HG03135 (cell line): ENCODE data around the gene CBX5.
"Not testable (repeated sequence)": the region's sequence is repeated elsewhere in the genome, so short reads cannot be mapped to it uniquely, and the experiment has no call there.

Experiments used
- ATAC-seq: cut with Tn5 transposase; IDR thresholded peaks from one replicate; pipeline ENCODE4 v1.9.1; 2021; ENCODE audit warnings: mild to moderate bottlenecking, moderate library complexity; ENCODE audit not compliant: unreplicated experiment

CBX5 gene

GRCh38 chr12:54294953-54295566, 15.1 kb upstream of the CBX5 start:
- ATAC-seq, result no peak

- no peak for ATAC-seq
Observed at GRCh38 chr12:54294152-54294952, 14.4 kb upstream of the CBX5 start.

- ATAC-seq, result no peak
Observed at GRCh38 chr12:54292931-54293241, 13.0 kb upstream of the CBX5 start.

GRCh38 chr12:54292083-54292930, 12.4 kb upstream of the CBX5 start:
- ATAC-seq, result no peak

GRCh38 chr12:54287261-54288157, 7.6 kb upstream of the CBX5 start:
- ATAC-seq, result no peak

GRCh38 chr12:54286042-54287030, 6.4 kb upstream of the CBX5 start:
- ATAC-seq, result no peak

GRCh38 chr12:54285150-54286041, 5.5 kb upstream of the CBX5 start:
- ATAC-seq, result no peak

- not testable (repeated sequence) for ATAC-seq
Observed at GRCh38 chr12:54284070-54284780, 4.3 kb upstream of the CBX5 start.

GRCh38 chr12:54282949-54283593, 3.1 kb upstream of the CBX5 start:
- no peak for ATAC-seq

GRCh38 chr12:54281694-54282093, 1.8 kb upstream of the CBX5 start:
- not testable (repeated sequence) for ATAC-seq

GRCh38 chr12:54281261-54281638, 1.3 kb upstream of the CBX5 start:
- not testable (repeated sequence) for ATAC-seq

GRCh38 chr12:54280468-54281260, 742 bp upstream of the CBX5 start, which contains the start of gene HNRNPA1:
TSS of gene HNRNPA1 (plus strand) at chr12:54280726. CDS start at chr12:54280808, 82 bp downstream.
- ATAC-seq, result peak; percentile 84

- peak; percentile 0 for ATAC-seq
Observed at GRCh38 chr12:54279227-54279631, 693 bp downstream of the CBX5 start.

GRCh38 chr12:54277823-54278276, 2.1 kb downstream of the CBX5 start:
- no peak for ATAC-seq

- no peak for ATAC-seq
Observed at GRCh38 chr12:54276368-54276767, 3.6 kb downstream of the CBX5 start.

- ATAC-seq, result no peak
Observed at GRCh38 chr12:54273981-54274380, 5.9 kb downstream of the CBX5 start.
